Mucosa of stomach (tissue), 1 donor: Measurements from ENCODE around the gene TAF11L2.
"Not testable (repeated sequence)": the region's sequence is repeated elsewhere in the genome, so short reads cannot be mapped to it uniquely, and the experiment has no call there.

Source experiments
- H3K27me3 ChIP-seq: one replicate; pipeline ENCODE4 v1.7.0; 2013; ENCODE audit warnings: mild to moderate bottlenecking, low read length; ENCODE audit not compliant: control insufficient read depth, insufficient read depth
- H3K36me3 ChIP-seq: one replicate; pipeline ENCODE4 v1.7.0; 2013; ENCODE audit warnings: low read length; ENCODE audit not compliant: control insufficient read depth, insufficient read depth
- H3K4me1 ChIP-seq: one replicate; pipeline ENCODE4 v1.7.0; 2013; ENCODE audit warnings: mild to moderate bottlenecking, low read length; ENCODE audit not compliant: control insufficient read depth, insufficient read depth
- H3K4me3 ChIP-seq: one replicate; pipeline ENCODE4 v1.7.0; 2013; ENCODE audit warnings: low read length
- H3K9ac ChIP-seq: one replicate; pipeline ENCODE4 v1.7.0; 2013; ENCODE audit warnings: mild to moderate bottlenecking, low read length, moderate library complexity
- H3K9me3 ChIP-seq: one replicate; pipeline ENCODE4 v1.7.0; 2013; ENCODE audit warnings: mild to moderate bottlenecking, low read length, moderate library complexity; ENCODE audit not compliant: control insufficient read depth
- donor health status: Pancreatic carcinoma.

TAF11L2 gene

GRCh38 chr5:17486464-17487173 lies 11.4 kb upstream of the TAF11L2 start:
- not testable (repeated sequence) for H3K9ac ChIP-seq, H3K36me3 ChIP-seq, H3K4me1 ChIP-seq, H3K9me3 ChIP-seq, H3K27me3 ChIP-seq, H3K4me3 ChIP-seq

GRCh38 chr5:17487174-17487512 lies 10.9 kb upstream of the TAF11L2 start:
- Histone ChIP-seq H3K4me1 (no peaks in the 10 kb centered on the region), H3K27me3 (no peaks in the 10 kb centered on the region), H3K9me3 (no peaks in the 10 kb centered on the region), H3K9ac (no peak overlapping the region), H3K4me3 (no peak overlapping the region), H3K36me3 (no peaks in the 10 kb centered on the region)

- H3K27me3 ChIP-seq, H3K9ac ChIP-seq, H3K36me3 ChIP-seq, H3K4me1 ChIP-seq, H3K4me3 ChIP-seq, H3K9me3 ChIP-seq: not testable (repeated sequence)
These were observed 6.8 kb upstream of the TAF11L2 start for GRCh38 chr5:17491257-17491656.

- Histone ChIP-seq H3K9ac (no peak overlapping the region), H3K36me3 (no peaks in the 10 kb centered on the region), H3K9me3 (no peaks in the 10 kb centered on the region), H3K4me3 (no peak overlapping the region), H3K27me3 (no peaks in the 10 kb centered on the region), H3K4me1 (no peaks in the 10 kb centered on the region)
These were observed 5.3 kb upstream of the TAF11L2 start for GRCh38 chr5:17492770-17493169.

DNA sequence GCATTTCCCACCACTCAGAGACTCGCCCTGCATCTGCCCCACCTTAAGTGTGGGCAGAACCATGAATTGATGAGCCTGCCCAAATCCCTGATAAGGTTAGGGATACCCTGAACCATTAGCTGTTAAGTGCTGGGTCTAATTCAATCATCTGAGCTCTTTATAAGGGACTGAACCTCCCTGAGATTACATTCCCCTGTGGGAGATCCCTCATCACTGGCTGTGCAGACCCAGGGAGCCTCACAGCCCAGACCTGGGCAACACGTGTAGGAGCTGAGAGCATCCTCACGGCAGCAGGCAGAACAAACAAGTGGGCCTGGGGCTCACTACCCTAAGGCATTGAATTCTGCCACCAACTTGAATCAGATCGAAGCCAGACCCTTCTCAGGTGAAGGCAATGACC lies 585 bp upstream of the TAF11L2 start:
- Histone ChIP-seq H3K9ac (no peak overlapping the region), H3K4me3 (no peak overlapping the region), H3K9me3 (no peaks in the 10 kb centered on the region), H3K4me1 (no peaks in the 10 kb centered on the region), H3K36me3 (no peaks in the 10 kb centered on the region), H3K27me3 (no peaks in the 10 kb centered on the region)

DNA sequence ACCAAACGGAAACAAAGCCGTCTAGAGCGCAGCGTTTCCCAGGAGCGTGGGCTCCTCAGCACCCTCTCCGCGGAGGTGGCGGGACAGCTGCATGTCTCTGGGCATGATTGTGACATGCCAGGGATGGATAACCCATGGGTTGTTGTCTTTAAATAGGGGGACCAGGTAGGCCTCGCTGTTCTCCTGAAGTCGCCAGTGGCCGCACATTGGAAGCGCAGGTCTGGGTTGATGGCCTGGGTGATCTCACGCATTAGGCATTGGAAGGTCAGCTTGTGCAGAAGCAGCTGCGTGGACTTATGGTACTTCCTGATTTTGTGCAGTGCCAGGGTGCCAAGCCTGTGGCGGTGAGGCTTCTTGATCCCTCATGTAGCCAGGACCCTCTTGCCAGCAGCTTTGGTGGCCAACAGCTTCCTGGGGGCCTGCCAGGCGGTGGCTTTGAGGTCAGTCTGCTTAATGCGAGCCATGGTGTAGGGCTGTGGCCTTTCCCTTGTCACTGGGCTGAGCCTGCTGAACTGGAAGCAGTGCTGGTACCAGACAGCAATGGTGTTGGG lies 13.8 kb downstream of the TAF11L2 start:
- Histone ChIP-seq H3K4me3 (no peak overlapping the region), H3K4me1 (no peaks in the 10 kb centered on the region), H3K9me3 (no peaks in the 10 kb centered on the region), H3K27me3 (no peaks in the 10 kb centered on the region), H3K9ac (no peak overlapping the region), H3K36me3 (no peaks in the 10 kb centered on the region)

DNA sequence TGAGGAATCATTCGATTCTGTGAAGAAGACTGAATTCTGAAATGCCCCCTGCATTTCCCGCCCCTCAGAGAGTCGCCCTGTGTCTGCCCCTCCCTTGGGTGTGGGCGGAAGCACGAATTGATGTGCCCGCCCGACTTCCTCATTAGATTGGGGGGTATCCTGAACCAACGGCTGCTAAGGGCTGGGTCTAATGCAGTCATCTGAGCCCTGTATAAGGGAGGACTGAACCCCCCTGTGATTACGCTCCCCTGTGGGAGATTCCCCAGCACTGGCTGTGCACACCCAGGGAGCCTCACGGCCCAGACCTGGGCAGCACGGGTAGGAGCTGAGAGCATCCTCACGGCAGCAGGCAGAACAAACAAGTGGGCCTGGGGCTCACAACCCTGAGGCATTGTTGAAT lies 19.5 kb downstream of the TAF11L2 start:
- H3K9ac ChIP-seq, H3K27me3 ChIP-seq, H3K4me3 ChIP-seq, H3K36me3 ChIP-seq, H3K4me1 ChIP-seq, H3K9me3 ChIP-seq: not testable (repeated sequence)

GRCh38 chr5:17518067-17518466 lies 20.0 kb downstream of the TAF11L2 start, which contains the start of gene TAF11L3:
Gene TAF11L3 (plus strand): TSS chr5:17518367.
- not testable (repeated sequence) for H3K4me1 ChIP-seq, H3K4me3 ChIP-seq, H3K36me3 ChIP-seq

DNA sequence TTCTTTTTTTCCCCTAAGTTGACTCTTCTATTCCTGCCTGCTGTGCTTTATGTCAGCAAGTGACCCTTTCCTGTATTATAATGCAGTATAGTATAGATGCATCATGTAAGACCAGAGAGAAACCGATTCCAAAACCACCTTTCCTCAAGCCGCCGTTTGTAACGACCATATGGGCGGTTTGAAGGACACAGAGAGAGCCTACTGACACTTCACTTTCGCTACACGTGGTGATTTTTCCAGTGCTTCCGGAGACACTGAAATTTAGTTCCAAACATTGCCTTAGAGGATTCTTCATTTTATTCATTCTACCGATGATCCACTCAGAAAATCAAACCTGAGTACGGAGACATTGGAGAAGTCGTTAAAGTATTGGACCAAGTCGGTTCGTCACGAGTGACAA lies 21.5 kb downstream of the TAF11L2 start:
- not testable (repeated sequence) for H3K9me3 ChIP-seq, H3K4me3 ChIP-seq, H3K9ac ChIP-seq, H3K27me3 ChIP-seq, H3K36me3 ChIP-seq, H3K4me1 ChIP-seq

More at GRCh38 chr5:17518067-17518466, 20.0 kb downstream of the TAF11L2 start, which contains the start of gene TAF11L3:
- H3K27me3 ChIP-seq, H3K9ac ChIP-seq, H3K9me3 ChIP-seq: not testable (repeated sequence)

DNA sequence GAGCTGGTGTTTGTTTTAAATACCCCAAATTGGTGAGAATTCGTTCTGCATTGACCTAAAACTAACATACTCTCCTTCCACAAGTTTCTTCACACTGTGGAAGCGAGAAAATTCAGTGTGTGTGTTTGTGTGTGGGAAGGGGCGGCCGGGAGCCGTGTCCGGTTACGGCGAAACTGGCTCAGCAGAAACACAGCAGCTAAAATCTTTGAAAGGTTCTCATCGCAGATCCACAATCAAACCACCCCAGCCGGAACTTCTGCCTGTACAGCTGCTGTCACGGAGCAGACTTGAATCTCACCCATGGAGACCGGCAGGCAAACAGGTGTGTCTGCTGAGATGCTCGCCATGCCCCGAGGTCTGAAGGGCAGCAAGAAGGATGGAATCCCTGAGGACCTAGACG lies 23.5 kb downstream of the TAF11L2 start, which contains the start of gene TAF11L4:
Gene TAF11L4, plus strand, starts transcription at position 301 of the 400 bp plus-strand sequence.
- not testable (repeated sequence) for H3K27me3 ChIP-seq, H3K4me1 ChIP-seq, H3K4me3 ChIP-seq, H3K9ac ChIP-seq, H3K9me3 ChIP-seq, H3K36me3 ChIP-seq

GRCh38 chr5:17524935-17525334 lies 26.9 kb downstream of the TAF11L2 start, which contains the start of gene TAF11L5:
Gene TAF11L5 (plus strand): TSS chr5:17525235.
- H3K27me3 ChIP-seq, H3K36me3 ChIP-seq: not testable (repeated sequence)

GRCh38 chr5:17526504-17526903 lies 28.5 kb downstream of the TAF11L2 start:
- H3K9ac ChIP-seq, H3K4me1 ChIP-seq, H3K27me3 ChIP-seq, H3K36me3 ChIP-seq, H3K4me3 ChIP-seq, H3K9me3 ChIP-seq: not testable (repeated sequence)

More at GRCh38 chr5:17524935-17525334, 26.9 kb downstream of the TAF11L2 start, which contains the start of gene TAF11L5:
- H3K4me1 ChIP-seq, H3K9ac ChIP-seq, H3K9me3 ChIP-seq, H3K4me3 ChIP-seq: not testable (repeated sequence)

- H3K4me3 ChIP-seq, H3K4me1 ChIP-seq, H3K36me3 ChIP-seq, H3K27me3 ChIP-seq, H3K9me3 ChIP-seq, H3K9ac ChIP-seq: not testable (repeated sequence)
These were observed 30.3 kb downstream of the TAF11L2 start, which contains the start of gene TAF11L6 for GRCh38 chr5:17528369-17528768. Gene TAF11L6 (plus strand): TSS chr5:17528669.
